HPDE6-E6E7 (cell line): ENCODE data around the gene KCNIP4.
"Not testable (repeated sequence)": the region's sequence is repeated elsewhere in the genome, so short reads cannot be mapped to it uniquely, and the experiment has no call there.

ENCODE experiments used
- DNase-seq: peaks from one replicate; pipeline ENCODE4 v3.0.0; 2011; ENCODE audit warnings: missing footprints; ENCODE audit errors: extremely low spot score

KCNIP4 gene

GRCh38 chr4:20859097-20859781 is 1089.3 kb downstream of the KCNIP4 start:
- DNase-seq, result no peak

GRCh38 chr4:20857081-20857480 is 1091.5 kb downstream of the KCNIP4 start:
- DNase-seq, result no peak

- DNase-seq, result peak; percentile 19
Measured at GRCh38 chr4:20847124-20847747, 1101.3 kb downstream of the KCNIP4 start.

- DNase-seq, result no peak
Measured at GRCh38 chr4:20844311-20844710, 1104.3 kb downstream of the KCNIP4 start.

GRCh38 chr4:20840648-20841190 is 1107.9 kb downstream of the KCNIP4 start:
- DNase-seq, result no peak

- peak; percentile 26 for DNase-seq
Measured at GRCh38 chr4:20839957-20840356, 1108.6 kb downstream of the KCNIP4 start.

GRCh38 chr4:20838476-20838875 is 1110.1 kb downstream of the KCNIP4 start:
- no peak for DNase-seq

- no peak for DNase-seq
Measured at GRCh38 chr4:20832826-20833225, 1115.7 kb downstream of the KCNIP4 start.

- no peak for DNase-seq
Measured at GRCh38 chr4:20831746-20832145, 1116.8 kb downstream of the KCNIP4 start.

GRCh38 chr4:20829617-20830357 is 1118.8 kb downstream of the KCNIP4 start:
- DNase-seq, result no peak

GRCh38 chr4:20825505-20825904 is 1123.1 kb downstream of the KCNIP4 start:
- DNase-seq, result no peak

- DNase-seq, result no peak
Measured at GRCh38 chr4:20816287-20816686, 1132.3 kb downstream of the KCNIP4 start.

GRCh38 chr4:20813700-20814099 is 1134.9 kb downstream of the KCNIP4 start:
- no peak for DNase-seq

- peak; percentile 87 for DNase-seq
Measured at GRCh38 chr4:20809812-20810211, 1138.8 kb downstream of the KCNIP4 start.

- DNase-seq, result no peak
Measured at GRCh38 chr4:20805716-20806115, 1142.9 kb downstream of the KCNIP4 start.

- no peak for DNase-seq
Measured at GRCh38 chr4:20787940-20788665, 1160.5 kb downstream of the KCNIP4 start.

GRCh38 chr4:20783134-20783533 is 1165.4 kb downstream of the KCNIP4 start:
- not testable (repeated sequence) for DNase-seq

- DNase-seq, result no peak
Measured at GRCh38 chr4:20778896-20779295, 1169.7 kb downstream of the KCNIP4 start.

GRCh38 chr4:20773144-20773997 is 1175.2 kb downstream of the KCNIP4 start:
- peak; percentile 38 for DNase-seq

- DNase-seq, result no peak
Measured at GRCh38 chr4:20764366-20764992, 1184.1 kb downstream of the KCNIP4 start.
